GM12872 (cell line): Measurements from ENCODE around the gene BSCL2.

Experiments
- TF ChIP-seq, protein P1 (sequence below): IDR thresholded peaks from 3 replicates; pipeline ENCODE4 v1.5.1; 2011; ENCODE audit warnings: low read depth, mild to moderate bottlenecking, low read length, moderate library complexity; ENCODE audit not compliant: insufficient read depth

Gene BSCL2

DNA sequence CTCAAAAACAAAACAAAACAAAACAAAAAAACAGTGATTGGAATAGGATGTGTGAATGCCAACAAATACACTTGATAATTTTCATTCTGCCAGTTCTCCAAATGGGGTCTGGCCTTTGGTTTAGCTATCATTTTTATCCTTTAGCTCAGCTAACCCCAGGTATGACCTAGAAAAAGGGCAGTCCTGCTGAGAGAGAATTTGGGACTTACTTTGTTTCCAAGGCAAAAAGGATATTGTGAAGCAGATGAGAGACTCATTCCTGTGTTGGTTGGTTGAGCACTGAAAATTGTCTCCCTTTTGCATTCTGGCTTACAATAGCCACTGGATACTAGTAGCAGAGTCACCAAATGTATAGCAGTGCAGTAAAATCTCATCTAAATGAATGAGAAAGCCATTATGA lies 30.0 kb upstream of the BSCL2 start:
- TF ChIP-seq, protein P1, sequence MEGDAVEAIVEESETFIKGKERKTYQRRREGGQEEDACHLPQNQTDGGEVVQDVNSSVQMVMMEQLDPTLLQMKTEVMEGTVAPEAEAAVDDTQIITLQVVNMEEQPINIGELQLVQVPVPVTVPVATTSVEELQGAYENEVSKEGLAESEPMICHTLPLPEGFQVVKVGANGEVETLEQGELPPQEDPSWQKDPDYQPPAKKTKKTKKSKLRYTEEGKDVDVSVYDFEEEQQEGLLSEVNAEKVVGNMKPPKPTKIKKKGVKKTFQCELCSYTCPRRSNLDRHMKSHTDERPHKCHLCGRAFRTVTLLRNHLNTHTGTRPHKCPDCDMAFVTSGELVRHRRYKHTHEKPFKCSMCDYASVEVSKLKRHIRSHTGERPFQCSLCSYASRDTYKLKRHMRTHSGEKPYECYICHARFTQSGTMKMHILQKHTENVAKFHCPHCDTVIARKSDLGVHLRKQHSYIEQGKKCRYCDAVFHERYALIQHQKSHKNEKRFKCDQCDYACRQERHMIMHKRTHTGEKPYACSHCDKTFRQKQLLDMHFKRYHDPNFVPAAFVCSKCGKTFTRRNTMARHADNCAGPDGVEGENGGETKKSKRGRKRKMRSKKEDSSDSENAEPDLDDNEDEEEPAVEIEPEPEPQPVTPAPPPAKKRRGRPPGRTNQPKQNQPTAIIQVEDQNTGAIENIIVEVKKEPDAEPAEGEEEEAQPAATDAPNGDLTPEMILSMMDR: no peak

DNA sequence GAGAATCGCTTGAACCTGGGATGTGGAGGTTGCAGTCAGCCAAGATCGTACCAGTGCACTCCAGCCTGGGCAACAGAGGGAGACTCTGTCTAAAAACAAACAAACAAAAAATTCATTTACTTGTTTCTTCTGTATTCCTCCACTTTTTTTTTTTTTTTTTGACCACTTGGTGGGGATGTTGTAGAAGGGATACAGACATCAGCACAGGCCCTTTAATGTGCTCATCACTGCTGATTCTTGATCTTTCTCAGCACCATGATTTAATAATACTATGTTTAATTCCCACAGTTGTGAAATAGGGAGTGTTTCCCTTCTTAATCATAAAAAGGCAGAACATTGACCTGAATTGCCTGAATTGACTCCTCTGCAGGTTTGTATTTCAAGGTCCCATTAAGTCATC lies 25.6 kb upstream of the BSCL2 start:
- TF ChIP-seq, protein P1: 0 out of 3 replicates have a peak, but pooled peaks have one; percentile 10

DNA sequence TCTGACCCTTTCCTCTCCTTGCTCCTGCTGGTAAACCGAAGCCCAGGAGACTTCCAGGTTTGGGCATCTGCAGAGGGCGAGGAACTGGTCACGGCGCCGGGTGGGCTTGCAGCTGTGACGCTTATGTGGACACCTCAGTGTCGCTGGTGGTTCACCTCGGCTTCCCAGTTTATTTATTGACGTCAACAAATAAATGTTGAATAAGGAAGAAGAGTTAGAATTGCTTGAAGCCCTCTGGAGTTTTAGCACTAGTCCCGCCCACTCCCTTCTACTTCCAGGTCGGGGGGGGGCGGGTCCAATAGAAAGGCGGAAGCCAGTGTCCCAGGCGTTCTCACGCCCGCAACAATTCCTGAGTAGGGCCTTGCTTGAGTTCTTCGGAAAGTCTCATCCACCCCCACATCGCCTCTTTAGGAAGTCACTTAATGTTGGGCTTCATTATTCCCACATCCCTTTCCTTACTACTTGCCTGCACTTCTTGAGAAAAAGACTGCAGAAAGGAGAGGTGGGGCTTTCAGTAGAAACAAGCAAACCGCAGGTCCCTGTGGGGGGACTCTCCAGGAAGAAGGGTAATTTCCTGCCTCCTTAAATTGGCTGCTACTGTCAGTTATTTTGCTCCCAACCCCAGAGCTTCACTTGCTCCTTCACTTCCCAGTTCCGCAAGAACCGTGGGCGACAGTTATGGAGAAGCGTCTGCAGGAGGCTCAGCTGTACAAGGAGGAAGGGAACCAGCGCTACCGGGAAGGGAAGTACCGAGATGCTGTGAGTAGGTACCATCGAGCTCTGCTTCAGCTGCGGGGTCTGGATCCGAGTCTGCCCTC lies 21.2 kb upstream of the BSCL2 start, which contains the start of gene TTC9C:
TSS of gene TTC9C (plus strand) at position 316 of the 818 bp plus-strand sequence. CDS start at position 679, 363 bp downstream.
- TF ChIP-seq, protein P1: no peak

DNA sequence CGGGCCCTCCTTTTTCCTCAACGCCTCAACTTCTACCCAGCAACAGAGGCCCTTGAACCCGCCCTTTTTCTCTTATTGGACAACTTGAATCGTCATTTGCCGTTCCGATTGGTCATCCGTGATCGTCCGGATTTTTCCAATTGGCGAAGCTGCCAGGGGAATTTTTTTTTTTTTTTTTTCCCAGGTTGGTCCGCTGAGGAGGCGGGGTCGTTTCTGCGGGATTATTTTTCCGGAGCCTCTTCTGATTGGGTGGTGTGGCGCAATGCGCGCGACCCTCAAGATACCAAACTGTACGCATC lies 20.6 kb upstream of the BSCL2 start:
- TF ChIP-seq, protein P1: no peak

DNA sequence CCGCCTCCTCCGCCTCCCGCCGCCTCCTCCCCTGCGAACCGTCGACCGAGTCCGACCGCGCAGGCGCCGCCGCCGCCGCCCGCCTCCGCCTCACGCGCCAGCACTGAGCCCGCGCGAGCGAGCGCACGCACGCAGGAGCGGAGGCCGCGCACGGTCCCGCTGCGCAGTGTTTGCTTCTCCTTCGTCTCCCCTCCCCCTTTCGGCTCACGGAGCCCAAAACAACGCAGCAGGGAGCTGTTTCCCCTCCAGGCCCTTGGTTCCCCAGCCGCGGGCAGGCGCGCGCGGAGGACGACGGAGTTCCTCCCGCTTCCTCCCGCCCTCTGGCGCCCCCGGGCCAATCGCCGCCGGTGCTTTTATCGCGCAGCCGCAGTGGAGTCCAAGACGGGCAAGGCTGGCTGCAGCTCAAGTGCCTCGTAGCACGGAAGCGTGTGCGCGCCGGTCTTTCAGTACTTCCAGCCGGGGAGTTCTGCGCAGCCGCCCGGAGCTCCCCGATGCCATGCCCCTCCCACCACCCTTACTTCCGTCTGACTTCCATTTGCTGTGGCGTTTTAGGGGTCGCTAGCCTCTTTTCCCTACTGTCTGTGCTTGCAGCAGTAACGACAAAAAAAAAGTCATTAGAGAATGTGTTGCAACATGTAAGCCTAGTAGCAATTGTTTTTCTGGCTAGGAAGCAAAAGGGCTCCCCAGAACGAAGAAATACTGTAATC lies 20.1 kb upstream of the BSCL2 start, which contains the start of gene HNRNPUL2:
TSS of gene HNRNPUL2 (minus strand) at position 293 of the 707 bp plus-strand sequence. CDS start 301 bp downstream, outside the sequence.
- TF ChIP-seq, protein P1: 0 out of 3 replicates have a peak, but pooled peaks have one; percentile 7

DNA sequence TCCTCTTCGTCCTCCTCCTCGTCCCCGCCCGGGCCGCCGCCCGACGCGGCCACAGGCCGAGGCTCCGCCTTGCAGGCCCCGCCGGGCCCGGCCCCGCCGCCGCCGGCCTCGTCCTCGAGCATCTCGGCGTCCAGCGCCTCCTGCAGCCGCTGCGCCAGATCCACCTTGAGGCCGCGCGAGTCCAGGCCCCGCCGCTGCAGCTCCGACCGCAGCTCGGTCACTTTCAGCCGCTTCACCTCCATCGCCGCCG lies 19.6 kb upstream of the BSCL2 start:
- TF ChIP-seq, protein P1: no peak

DNA sequence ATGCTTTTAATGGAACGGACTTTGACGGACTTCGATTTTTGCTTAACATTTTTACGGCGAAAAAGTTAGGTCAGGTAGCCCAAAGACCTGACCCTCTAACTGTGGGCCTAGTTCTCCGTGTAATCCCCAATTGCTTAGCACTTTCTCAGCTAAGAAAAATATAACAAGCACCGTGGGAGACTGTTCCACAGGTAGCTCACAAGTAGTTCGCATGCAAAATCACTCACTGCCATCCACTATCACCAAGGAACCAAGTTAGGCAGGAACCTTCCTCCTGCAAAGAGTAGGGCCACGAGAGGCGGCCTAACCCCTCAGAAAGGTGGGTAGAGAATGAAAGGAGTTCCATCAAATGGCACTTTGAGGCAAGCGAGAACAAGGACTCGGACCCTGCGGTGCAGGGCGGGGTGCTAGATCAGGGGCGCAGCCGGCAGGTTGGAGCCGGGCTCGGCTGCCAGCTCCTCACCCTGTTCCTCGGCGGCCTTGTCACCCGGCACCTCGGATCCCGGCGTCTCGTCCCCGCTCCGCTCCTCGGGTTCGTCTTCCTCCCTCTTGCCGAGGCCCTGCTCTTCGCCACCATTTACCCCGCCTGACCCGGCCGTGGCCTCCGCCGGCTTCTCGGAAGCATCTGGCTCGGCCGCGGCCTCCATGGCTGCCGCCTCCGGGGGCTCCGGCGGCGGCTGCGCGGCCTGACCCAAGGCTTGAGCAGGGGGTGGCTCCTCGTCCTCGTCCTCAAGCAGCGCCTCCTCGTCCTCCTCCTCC lies 19.1 kb upstream of the BSCL2 start:
- TF ChIP-seq, protein P1: no peak
